Fibroblast of skin of abdomen (primary cell): Measurements from ENCODE around the gene VAMP5.
A peak's percentile ranks its signal among the peaks of the same experiment; 100 is the strongest.
"Not testable (repeated sequence)": the region's sequence is repeated elsewhere in the genome, so short reads cannot be mapped to it uniquely, and the experiment has no call there.

ENCODE experiments used
- DNase-seq: peaks from one replicate; pipeline ENCODE4 v3.0.0-alpha.2; 2013

The VAMP5 gene

GRCh38 chr2:85551698-85552678, 32.2 kb upstream of the VAMP5 start:
- DNase-seq = peak; percentile 63

- no peak for DNase-seq
Observed at GRCh38 chr2:85553184-85553583, 31.0 kb upstream of the VAMP5 start.

GRCh38 chr2:85554980-85555612, 29.1 kb upstream of the VAMP5 start:
- no peak for DNase-seq

DNA sequence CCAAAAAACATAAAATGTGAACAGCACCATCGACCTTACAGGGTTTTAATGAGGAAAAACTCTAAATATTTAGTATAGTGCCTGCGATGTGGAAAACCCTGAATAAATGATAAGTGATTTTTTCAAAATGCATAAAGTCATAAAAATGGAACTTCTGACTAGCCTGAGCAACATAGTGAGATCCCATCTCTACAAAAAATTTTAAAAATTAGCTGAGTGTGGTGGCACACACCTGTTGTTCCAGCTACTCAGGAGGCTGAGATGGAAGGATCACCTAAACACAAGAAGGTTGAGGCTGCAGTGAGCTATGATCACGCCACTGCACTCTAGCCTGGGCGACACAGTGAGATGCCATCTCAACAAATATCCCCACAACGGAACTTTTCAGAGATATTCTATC, 27.1 kb upstream of the VAMP5 start:
- DNase-seq = no peak

- no peak for DNase-seq
Observed at GRCh38 chr2:85558160-85558559, 26.1 kb upstream of the VAMP5 start.

DNA sequence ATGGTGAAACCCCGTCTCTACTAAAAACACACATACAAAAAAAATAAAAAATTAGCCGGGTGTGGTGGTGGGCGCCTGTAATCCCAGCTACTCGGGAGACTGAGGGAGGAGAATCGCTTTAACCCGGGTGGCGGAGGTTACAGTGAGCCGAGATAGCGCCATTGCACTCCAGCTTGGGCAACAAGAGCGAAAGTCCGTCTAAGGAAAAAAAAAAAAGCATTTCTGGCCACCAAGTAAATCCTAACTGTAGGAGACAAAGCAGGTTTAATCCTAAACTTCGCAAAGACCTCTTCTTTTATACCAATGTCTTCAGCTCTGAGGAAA, 23.9 kb upstream of the VAMP5 start:
- DNase-seq = not testable (repeated sequence)

GRCh38 chr2:85560812-85561279, 23.4 kb upstream of the VAMP5 start:
- DNase-seq = no peak

DNA sequence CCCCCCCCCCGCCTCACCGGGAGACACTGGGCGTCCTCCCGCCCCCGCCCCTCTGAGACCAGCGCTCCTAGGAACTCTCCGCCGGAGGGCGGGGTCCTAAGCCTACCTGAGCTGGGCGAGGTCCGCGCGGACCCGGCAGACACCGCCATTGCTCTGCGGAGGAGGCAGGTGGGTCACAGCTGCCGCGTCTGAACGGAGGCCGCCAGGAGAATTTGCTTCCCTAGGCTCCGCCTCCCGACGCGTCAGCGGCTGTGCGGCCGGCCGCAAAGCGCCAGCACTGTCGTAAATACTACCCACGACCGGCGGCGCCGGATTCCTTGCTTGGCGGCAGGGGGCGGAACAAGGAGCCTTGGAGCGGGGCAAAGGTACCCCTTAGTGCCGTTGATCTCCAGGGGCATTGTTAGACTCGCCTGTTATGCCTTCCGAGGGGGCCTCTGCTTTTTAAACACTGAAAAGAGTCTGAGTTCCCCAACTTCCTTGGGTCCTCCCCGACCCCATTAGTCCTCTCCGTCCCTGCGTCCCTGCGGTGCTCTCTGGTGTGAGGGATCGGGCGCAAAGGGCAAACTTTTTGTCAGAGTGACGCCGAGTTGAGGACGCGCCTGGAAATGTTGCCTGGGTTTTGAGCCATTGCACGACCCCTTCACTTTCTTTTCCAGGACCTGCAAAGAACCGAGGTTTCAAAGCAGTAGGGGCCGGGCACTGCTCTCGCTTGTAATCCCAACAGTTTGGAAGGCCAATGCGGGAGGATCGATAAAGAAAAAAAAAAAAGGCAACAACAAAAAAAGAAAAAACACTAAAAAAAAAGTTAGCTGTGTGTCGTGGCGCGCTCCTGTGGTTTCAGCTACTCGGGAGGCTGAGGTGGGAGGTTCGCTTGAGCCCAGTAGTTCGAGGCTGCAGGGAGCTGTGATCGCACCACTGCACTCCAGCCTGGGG, 22.7 kb upstream of the VAMP5 start, which contains the start of gene GGCX:
Gene GGCX, minus strand, starts transcription at position 214 of the 933 bp plus-strand sequence. Its CDS starts 65 bp downstream, at position 149.
- DNase-seq = peak; percentile 92

DNA sequence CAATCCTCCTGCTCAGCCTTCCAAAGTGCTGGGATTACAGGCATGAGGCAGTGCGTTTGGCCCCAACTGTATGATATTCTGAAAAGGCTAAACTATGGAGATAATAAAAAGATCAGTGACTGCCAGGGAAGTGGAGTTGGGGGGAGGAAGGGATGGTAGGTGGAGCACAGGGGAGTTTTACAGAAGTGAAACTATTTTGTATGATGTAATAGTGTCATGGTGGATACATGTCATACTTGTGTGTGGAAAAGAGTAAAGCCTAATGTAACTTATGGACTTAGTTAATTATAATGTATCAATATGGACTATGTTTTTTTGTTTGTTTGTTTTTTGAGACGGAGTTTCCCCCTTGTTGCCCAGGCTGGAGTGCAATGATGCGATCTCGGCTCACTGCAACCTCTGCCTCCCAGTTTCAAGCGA, 20.1 kb upstream of the VAMP5 start:
- DNase-seq = no peak

DNA sequence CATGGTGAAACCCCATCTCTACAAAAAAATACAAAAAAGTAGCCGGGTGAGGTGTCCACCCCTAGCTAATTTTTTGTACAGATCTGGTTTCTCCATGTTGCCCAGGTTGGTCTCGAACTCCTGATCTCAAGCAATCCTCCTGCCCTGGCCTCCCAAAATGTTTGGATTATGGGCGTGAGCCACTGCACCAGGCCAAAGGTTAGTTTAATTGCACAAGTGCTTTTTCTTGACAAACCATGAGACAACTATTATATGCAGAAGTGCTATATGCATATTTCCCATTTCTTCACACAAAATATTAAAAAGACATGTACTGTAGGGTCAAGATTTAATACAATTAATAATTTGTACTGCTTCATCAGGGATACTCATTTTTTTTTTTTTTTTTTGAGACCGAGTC, 18.0 kb upstream of the VAMP5 start:
- DNase-seq = no peak

DNA sequence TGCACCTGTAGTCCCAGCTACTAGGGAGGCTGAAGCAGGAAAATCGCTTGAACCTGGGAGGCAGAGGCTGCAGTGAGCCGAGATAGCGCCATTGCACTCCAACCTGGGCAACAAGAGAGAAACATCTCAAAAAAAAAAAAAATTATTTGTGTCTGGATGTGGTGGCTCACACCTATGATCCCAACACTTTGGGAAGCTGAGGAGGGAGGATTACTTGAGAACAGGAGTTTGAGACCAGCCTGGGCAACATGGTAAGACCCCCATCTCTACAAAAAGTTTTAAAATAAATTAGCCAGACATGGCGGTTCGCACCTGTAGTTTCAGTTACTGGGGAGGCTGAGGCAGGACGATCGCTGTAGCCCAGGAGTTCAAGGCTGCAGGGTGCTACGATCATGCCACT, 8.5 kb upstream of the VAMP5 start:
- no peak for DNase-seq

DNA sequence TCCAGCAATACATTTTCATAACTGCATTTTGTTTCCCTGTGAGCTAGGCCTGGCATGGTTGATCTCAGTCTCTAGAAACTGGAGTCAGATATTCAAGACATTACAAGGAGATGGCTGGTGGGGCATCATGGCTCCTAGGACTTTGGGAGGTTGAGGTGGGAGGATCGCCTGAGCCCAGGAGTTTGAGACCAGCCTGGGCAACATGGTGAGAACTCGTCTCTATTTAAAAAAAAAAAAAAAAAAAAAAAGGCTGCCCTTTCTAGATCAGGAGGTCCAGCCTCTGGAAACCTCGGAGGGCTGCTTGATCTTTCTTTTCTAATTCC, 7.2 kb upstream of the VAMP5 start:
- DNase-seq = no peak

GRCh38 chr2:85577386-85578242, 6.6 kb upstream of the VAMP5 start, which contains the start of gene VAMP8:
VAMP8 (plus strand) TSS chr2:85577586; CDS start chr2:85577647, 61 bp downstream.
- no peak for DNase-seq

GRCh38 chr2:85578243-85579180, 5.7 kb upstream of the VAMP5 start:
- no peak for DNase-seq

- DNase-seq = no peak
Observed at GRCh38 chr2:85579266-85579935, 4.8 kb upstream of the VAMP5 start.

GRCh38 chr2:85580206-85580605, 4.0 kb upstream of the VAMP5 start:
- DNase-seq = no peak

GRCh38 chr2:85582492-85582891, 1.7 kb upstream of the VAMP5 start:
- DNase-seq = no peak

DNA sequence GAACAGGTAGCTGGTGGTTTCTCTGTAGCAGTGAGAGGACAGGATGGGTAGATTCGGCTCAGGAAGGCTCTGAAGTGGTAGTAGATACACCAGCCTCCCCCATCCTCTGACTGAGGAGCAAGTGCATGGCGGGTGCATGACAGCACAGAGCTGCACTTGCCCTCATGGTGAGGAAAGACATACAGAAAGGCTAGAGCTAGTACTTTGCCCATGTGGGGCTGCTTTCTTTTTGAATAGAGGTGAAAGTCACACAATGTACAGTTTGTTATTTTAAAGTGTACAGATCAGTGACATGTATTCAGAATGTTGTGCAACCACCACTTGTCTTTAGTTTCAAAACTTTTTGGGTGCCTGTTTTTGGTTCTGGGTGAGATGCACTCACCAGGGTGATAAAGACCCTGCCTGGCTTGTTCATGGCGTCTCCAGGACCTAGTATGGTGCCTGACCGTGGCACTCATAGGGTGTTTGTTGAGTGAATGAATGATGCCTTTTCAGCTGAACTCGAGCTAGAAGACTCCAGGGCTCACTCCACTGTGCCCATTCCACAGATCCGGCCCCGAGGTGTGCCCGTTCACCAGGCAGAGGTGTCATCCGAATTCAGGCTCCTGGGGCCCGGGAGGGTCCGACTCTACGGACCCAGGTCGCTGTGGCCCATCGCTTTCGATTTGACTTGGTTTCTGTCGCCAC, 421 bp upstream of the VAMP5 start:
- no peak for DNase-seq
